HG03175 (cell line): Measurements from ENCODE around the gene PLPP4.

ENCODE experiments used
- ATAC-seq: cut with Tn5 transposase; IDR thresholded peaks from one replicate; pipeline ENCODE4 v1.9.1; 2021; ENCODE audit warnings: mild to moderate bottlenecking, moderate library complexity; ENCODE audit not compliant: unreplicated experiment

The PLPP4 gene

GRCh38 chr10:120456626-120457430, at the start of gene PLPP4:
Gene PLPP4 (plus strand): TSS chr10:120457227. CDS start chr10:120457306, 79 bp downstream.
- ATAC-seq, result no peak

- ATAC-seq, result no peak
Observed at GRCh38 chr10:120409816-120410215, 47.2 kb upstream of the PLPP4 start.

GRCh38 chr10:120414946-120415345, 42.1 kb upstream of the PLPP4 start:
- ATAC-seq, result no peak

- ATAC-seq, result no peak
Observed at GRCh38 chr10:120415709-120416330, 41.2 kb upstream of the PLPP4 start.

- ATAC-seq, result no peak
Observed at GRCh38 chr10:120420421-120420820, 36.6 kb upstream of the PLPP4 start.

GRCh38 chr10:120421250-120421649, 35.8 kb upstream of the PLPP4 start:
- no peak for ATAC-seq

GRCh38 chr10:120422457-120422856, 34.6 kb upstream of the PLPP4 start:
- no peak for ATAC-seq

- ATAC-seq, result peak; percentile 69
Observed at GRCh38 chr10:120423431-120424197, 33.4 kb upstream of the PLPP4 start.

- ATAC-seq, result no peak
Observed at GRCh38 chr10:120424198-120424464, 32.9 kb upstream of the PLPP4 start.

- ATAC-seq, result no peak
Observed at GRCh38 chr10:120426306-120426705, 30.7 kb upstream of the PLPP4 start.

- ATAC-seq, result no peak
Observed at GRCh38 chr10:120428754-120429153, 28.3 kb upstream of the PLPP4 start.

- ATAC-seq, result no peak
Observed at GRCh38 chr10:120429395-120429794, 27.6 kb upstream of the PLPP4 start.

GRCh38 chr10:120431251-120431651, 25.8 kb upstream of the PLPP4 start:
- ATAC-seq, result no peak

GRCh38 chr10:120432209-120432608, 24.8 kb upstream of the PLPP4 start:
- ATAC-seq, result no peak

- no peak for ATAC-seq
Observed at GRCh38 chr10:120433141-120433540, 23.9 kb upstream of the PLPP4 start.

- ATAC-seq, result no peak
Observed at GRCh38 chr10:120436439-120437112, 20.5 kb upstream of the PLPP4 start.

GRCh38 chr10:120437541-120437940, 19.5 kb upstream of the PLPP4 start:
- no peak for ATAC-seq

- no peak for ATAC-seq
Observed at GRCh38 chr10:120451968-120452367, 5.1 kb upstream of the PLPP4 start.

GRCh38 chr10:120453319-120453718, 3.7 kb upstream of the PLPP4 start:
- no peak for ATAC-seq

- no peak for ATAC-seq
Observed at GRCh38 chr10:120453886-120454285, 3.1 kb upstream of the PLPP4 start.

GRCh38 chr10:120455004-120455403, 2.0 kb upstream of the PLPP4 start:
- ATAC-seq, result no peak
